ENCODE data around the gene DIP2C.
A peak's percentile ranks its signal among the peaks of the same experiment; 100 is the strongest.

DIP2C gene

GRCh38 chr10:677038-677437, 12.4 kb downstream of the DIP2C start:
- DNase-seq: no peak

- DNase-seq: no peak
Observed at GRCh38 chr10:676178-676577, 13.3 kb downstream of the DIP2C start.

- DNase-seq: no peak
Observed at GRCh38 chr10:675532-675931, 13.9 kb downstream of the DIP2C start.

GRCh38 chr10:673492-673891, 16.0 kb downstream of the DIP2C start:
- no peak for DNase-seq

- no peak for DNase-seq
Observed at GRCh38 chr10:672992-673391, 16.5 kb downstream of the DIP2C start.

- DNase-seq: no peak
Observed at GRCh38 chr10:672203-672602, 17.3 kb downstream of the DIP2C start.

GRCh38 chr10:670990-671389, 18.5 kb downstream of the DIP2C start:
- no peak for DNase-seq

- DNase-seq: no peak
Observed at GRCh38 chr10:670038-670437, 19.4 kb downstream of the DIP2C start.

- no peak for DNase-seq
Observed at GRCh38 chr10:668786-669485, 20.5 kb downstream of the DIP2C start.

- DNase-seq: no peak
Observed at GRCh38 chr10:667602-668143, 21.8 kb downstream of the DIP2C start.

GRCh38 chr10:667096-667495, 22.4 kb downstream of the DIP2C start:
- no peak for DNase-seq

GRCh38 chr10:666237-667012, 23.0 kb downstream of the DIP2C start:
- DNase-seq: no peak

- peak; percentile 9 for DNase-seq
Observed at GRCh38 chr10:665579-666091, 23.8 kb downstream of the DIP2C start.

- no peak for DNase-seq
Observed at GRCh38 chr10:664893-665292, 24.6 kb downstream of the DIP2C start.

GRCh38 chr10:664301-664700, 25.2 kb downstream of the DIP2C start:
- DNase-seq: no peak

GRCh38 chr10:663831-664251, 25.6 kb downstream of the DIP2C start:
- DNase-seq: no peak

- DNase-seq: no peak
Observed at GRCh38 chr10:663466-663751, 26.1 kb downstream of the DIP2C start.

GRCh38 chr10:662686-663465, 26.6 kb downstream of the DIP2C start:
- no peak for DNase-seq

GRCh38 chr10:662223-662605, 27.3 kb downstream of the DIP2C start:
- DNase-seq: no peak

GRCh38 chr10:661597-662222, 27.8 kb downstream of the DIP2C start:
- DNase-seq: no peak

- DNase-seq: no peak
Observed at GRCh38 chr10:660970-661596, 28.4 kb downstream of the DIP2C start.

- no peak for DNase-seq
Observed at GRCh38 chr10:660413-660969, 29.0 kb downstream of the DIP2C start.
